ENCODE measurements around the gene SOX13.

- TF ChIP-seq CTCF (IDR thresholded peaks at IDR 0.05) (no peak), POLR2A (IDR thresholded peaks at IDR 0.05) (no peak)
These were observed 93.3 kb downstream of the SOX13 start, which contains the start of gene REN for GRCh38 chr1:204166219-204166618.

Data from heart left ventricle (tissue), 13 donors.